ENCODE measurements around the gene FTCDNL1. TPM values are rescaled to one million over a fixed set of nuclear protein-coding genes. Genes with fewer than 3 reads are reported as not detected.

FTCDNL1 gene
- total and polyA plus RNA-seq, 2 experiments from 2014 or later: 1.4 to 6.1 TPM

GRCh38 chr2:199764273-199764800, 86.7 kb downstream of the FTCDNL1 start:
- no peaks in the 10 kb centered on the region for H3K9me3 ChIP-seq (ENCODE audit: low read depth)
- no peak overlapping the region for H3K4me3 ChIP-seq
- H4K20me1 ChIP-seq (ENCODE audit: insufficient read depth, poor library complexity, severe bottlenecking): no peaks in the 10 kb centered on the region
- H3K4me2 ChIP-seq: peak overlapping the region; percentile 42
- H3K79me2 ChIP-seq: no peaks in the 10 kb centered on the region
- DNase-seq (ENCODE audit: low spot score): peak; percentile 39
- no peaks in the 10 kb centered on the region for H3K27me3 ChIP-seq
- no peaks in the 10 kb centered on the region for H3K36me3 ChIP-seq (replicated peaks; ENCODE audit: insufficient read depth, low read depth)
- H2AFZ ChIP-seq: peak overlapping the region; percentile 32
- H3K4me1 ChIP-seq (ENCODE audit: insufficient read depth): no peaks in the 10 kb centered on the region
- TF ChIP-seq EZH2 (IDR thresholded peaks at IDR 0.05; ENCODE audit: borderline replicate concordance) (no peak), EZH2phosphoT487 (IDR thresholded peaks at IDR 0.05; ENCODE audit: low read depth, severe bottlenecking, unreplicated experiment) (no peak)
- TF ChIP-seq, protein P1, sequence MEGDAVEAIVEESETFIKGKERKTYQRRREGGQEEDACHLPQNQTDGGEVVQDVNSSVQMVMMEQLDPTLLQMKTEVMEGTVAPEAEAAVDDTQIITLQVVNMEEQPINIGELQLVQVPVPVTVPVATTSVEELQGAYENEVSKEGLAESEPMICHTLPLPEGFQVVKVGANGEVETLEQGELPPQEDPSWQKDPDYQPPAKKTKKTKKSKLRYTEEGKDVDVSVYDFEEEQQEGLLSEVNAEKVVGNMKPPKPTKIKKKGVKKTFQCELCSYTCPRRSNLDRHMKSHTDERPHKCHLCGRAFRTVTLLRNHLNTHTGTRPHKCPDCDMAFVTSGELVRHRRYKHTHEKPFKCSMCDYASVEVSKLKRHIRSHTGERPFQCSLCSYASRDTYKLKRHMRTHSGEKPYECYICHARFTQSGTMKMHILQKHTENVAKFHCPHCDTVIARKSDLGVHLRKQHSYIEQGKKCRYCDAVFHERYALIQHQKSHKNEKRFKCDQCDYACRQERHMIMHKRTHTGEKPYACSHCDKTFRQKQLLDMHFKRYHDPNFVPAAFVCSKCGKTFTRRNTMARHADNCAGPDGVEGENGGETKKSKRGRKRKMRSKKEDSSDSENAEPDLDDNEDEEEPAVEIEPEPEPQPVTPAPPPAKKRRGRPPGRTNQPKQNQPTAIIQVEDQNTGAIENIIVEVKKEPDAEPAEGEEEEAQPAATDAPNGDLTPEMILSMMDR (IDR thresholded peaks at IDR 0.05; ENCODE audit: poor library complexity): no peak
- no peaks in the 10 kb centered on the region for H3K9me2 ChIP-seq (replicated peaks; ENCODE audit: insufficient read depth)
- H3K27ac ChIP-seq: peak overlapping the region; percentile 87
- WGBS (ENCODE audit: low lambda C conversion rate, missing lambda C conversion rate): 58% methylated on average over 7 of the region's 7 CpGs

- no peak for DNase-seq (ENCODE audit: low spot score)
- no peaks in the 10 kb centered on the region for H3K4me1 ChIP-seq (ENCODE audit: insufficient read depth)
- no peak overlapping the region for H3K4me3 ChIP-seq
- no peak overlapping the region for H3K4me2 ChIP-seq
- no peaks in the 10 kb centered on the region for H3K9me2 ChIP-seq (replicated peaks; ENCODE audit: insufficient read depth)
- no peaks in the 10 kb centered on the region for H3K36me3 ChIP-seq (replicated peaks; ENCODE audit: insufficient read depth, low read depth)
- no peak overlapping the region for H3K27ac ChIP-seq
- H3K27me3 ChIP-seq: no peaks in the 10 kb centered on the region
- TF ChIP-seq EZH2 (IDR thresholded peaks at IDR 0.05; ENCODE audit: borderline replicate concordance): no peak
- TF ChIP-seq EZH2phosphoT487 (IDR thresholded peaks at IDR 0.05; ENCODE audit: low read depth, severe bottlenecking, unreplicated experiment): no peak
- TF ChIP-seq, protein P1 (IDR thresholded peaks at IDR 0.05; ENCODE audit: poor library complexity): no peak
- 87% methylated on average over 4 of the region's 4 CpGs for WGBS (ENCODE audit: low lambda C conversion rate, missing lambda C conversion rate)
- H3K79me2 ChIP-seq: no peaks in the 10 kb centered on the region
- no peaks in the 10 kb centered on the region for H4K20me1 ChIP-seq (ENCODE audit: insufficient read depth, poor library complexity, severe bottlenecking)
- H2AFZ ChIP-seq: no peak overlapping the region
- no peaks in the 10 kb centered on the region for H3K9me3 ChIP-seq (ENCODE audit: low read depth)
Measured at GRCh38 chr2:199762963-199763362, 88.0 kb downstream of the FTCDNL1 start.

DNA sequence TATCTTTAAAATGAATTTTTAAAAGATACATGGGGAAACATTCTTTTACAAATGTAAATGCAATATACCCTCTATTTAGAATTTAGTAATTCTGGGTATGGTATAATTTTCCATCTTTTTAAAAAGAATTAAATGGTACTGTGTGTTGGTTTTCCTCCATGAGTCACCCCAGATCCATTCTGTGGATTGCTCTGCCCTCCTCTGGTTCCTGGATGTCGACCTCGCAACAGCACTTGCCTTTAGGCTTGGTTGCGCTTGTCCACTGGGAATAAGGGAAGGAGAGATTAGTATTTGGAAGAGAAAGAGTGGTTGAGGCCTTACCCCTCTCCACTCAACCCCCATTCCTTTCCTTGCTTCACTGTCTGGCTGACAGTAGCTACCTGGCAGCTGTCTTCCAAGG, 90.4 kb downstream of the FTCDNL1 start:
- Histone ChIP-seq H2AFZ (no peak overlapping the region), H3K36me3 (replicated peaks; ENCODE audit: insufficient read depth, low read depth) (no peaks in the 10 kb centered on the region), H3K4me2 (no peak overlapping the region), H3K79me2 (no peaks in the 10 kb centered on the region), H4K20me1 (ENCODE audit: insufficient read depth, poor library complexity, severe bottlenecking) (no peaks in the 10 kb centered on the region), H3K4me3 (no peak overlapping the region), H3K27me3 (no peaks in the 10 kb centered on the region), H3K27ac (no peak overlapping the region), H3K9me2 (replicated peaks; ENCODE audit: insufficient read depth) (no peaks in the 10 kb centered on the region), H3K4me1 (ENCODE audit: insufficient read depth) (no peaks in the 10 kb centered on the region), H3K9me3 (ENCODE audit: low read depth) (no peaks in the 10 kb centered on the region)
- WGBS (ENCODE audit: low lambda C conversion rate, missing lambda C conversion rate): 91% methylated on average over 3 of the region's 3 CpGs
- DNase-seq (ENCODE audit: low spot score): no peak
- no peak for TF ChIP-seq EZH2 (IDR thresholded peaks at IDR 0.05; ENCODE audit: borderline replicate concordance)
- TF ChIP-seq, protein P1 (IDR thresholded peaks at IDR 0.05; ENCODE audit: poor library complexity): no peak

Data from hepatocyte (in vitro differentiated cells).